ENCODE measurements around the gene PRDM15.

PRDM15 gene

DNA sequence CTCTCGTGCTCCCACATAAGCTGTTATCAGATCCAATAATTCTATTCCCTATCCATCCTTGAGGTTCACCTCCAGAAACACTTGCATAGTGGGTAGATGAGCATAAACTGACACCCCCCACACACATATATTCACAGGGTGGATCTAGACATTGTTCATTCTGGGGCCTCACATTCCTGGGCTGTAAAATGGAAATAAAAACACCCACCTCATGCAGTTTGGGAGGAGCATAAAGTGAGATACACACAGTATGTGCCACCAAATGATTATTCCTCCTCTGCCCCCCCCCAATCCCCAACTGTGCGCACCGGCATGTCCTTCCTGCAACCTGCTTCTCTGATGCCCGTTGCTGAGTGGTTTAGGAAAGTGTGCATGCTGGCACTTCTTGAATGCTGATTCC lies 17.9 kb downstream of the PRDM15 start:
- no peak for DNase-seq

DNA sequence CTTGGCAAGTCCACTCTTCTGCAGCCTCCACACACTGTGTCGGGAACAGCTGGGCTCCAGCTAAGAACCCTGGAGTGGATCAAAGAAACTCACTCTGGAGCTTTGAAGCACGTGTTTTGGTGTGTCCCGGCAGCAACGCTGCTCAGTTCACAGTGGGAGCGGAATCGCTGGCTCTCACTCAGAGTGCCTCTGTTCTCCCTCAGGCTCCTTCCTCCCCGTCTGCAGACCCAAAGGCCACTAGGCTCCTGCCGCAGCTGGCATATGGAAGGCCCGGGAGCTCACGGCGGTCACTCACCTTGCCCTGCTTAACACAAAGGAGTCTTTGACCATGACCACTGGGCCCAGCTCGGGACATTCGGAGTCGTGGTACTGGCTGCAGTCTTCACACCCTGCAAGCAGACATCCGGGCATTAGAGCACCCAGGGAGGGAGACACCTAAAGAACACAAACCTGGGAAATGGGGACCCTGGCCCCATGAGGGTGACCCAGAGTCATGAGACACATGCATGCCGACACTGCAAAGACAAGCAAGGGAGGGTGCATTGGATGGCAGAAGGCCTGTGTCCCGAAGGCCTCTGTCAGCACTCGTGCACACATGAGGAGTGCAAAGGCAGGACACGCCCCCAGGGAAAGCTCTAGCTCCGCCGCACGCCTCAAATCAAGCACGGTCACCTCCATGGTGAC lies 19.7 kb downstream of the PRDM15 start:
- no peak for DNase-seq

DNA sequence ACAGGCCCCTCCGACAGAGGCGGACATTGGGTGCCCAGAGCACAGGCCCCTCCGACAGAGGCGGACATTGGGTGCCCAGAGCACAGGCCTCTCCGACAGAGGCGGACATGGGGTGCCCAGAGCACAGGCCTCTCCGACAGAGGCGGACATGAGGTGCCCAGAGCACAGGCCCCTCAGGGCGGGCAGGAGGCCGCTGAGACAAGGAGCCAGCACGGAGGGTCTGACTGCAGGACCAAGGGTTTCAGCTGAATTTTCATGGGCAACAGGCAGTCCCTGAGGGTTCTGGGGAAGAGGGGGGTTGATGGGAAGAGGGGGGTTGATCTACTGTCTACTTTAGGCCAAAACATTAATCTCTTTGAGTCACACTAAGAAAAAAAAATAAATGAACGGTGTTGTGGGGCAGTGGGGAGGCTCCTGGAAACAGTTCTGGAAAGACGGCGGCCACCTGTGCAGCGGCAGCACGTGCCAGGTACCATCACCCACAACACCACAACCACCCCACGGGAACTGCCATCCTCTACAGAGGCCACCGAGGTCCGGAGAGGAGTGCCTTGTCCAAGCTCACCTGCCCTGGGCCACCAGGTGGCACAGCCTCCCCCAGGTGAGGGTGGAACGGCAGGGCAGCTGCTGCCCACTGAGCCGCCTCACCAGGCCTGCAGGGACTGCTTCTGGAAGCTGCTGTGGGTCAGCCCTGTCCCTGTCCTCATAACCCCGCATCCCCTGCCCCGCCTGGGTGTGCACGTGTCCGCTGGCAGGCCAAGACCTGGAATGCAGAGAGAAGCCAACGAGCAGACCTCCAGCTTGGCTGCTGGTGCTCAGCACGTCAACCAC lies 20.5 kb downstream of the PRDM15 start:
- DNase-seq, result no peak

DNA sequence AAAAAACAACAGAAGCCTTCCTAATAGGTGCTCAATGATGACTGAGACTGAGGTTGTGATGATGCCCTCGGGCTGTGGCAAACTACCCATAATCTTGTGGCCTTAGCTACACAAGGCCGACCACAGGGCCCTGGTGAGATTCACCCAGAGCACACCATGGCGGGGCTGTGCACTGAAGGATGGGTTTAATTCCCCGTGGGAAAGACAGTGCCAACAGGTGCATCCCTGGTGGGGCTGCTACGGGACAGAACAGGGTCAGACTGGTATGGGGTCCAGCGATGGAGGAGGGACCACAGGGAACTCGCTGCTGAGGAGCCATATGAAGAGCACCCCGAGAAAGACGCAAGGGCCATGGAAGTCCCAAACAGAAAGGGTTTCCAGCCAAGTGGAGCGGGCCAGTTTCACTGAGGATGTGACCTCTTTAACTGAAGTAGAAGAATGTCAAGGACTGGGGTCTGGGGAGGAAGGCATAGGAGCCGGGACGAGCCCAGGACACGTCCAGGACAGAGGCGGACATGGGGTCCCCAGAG lies 21.3 kb downstream of the PRDM15 start:
- no peak for DNase-seq

DNA sequence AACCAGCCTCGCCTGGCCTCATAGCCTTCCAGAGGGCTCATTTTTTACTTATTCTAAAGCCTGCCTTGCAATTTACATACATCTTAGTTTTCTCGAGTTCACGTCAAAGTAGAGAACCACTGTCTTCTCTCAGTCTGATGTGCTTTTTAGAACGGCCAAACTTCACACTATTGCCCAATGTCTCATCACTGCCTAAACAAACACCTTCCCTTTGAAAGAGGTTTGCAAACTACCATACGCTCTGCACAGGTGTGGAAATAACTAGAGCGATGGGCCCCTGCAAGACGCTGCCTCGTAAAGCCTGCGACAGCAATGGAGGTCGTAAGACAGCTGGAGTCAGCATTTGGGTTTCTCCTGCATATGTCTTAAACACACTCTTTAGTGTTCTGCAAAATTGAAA lies 22.6 kb downstream of the PRDM15 start:
- no peak for DNase-seq

DNA sequence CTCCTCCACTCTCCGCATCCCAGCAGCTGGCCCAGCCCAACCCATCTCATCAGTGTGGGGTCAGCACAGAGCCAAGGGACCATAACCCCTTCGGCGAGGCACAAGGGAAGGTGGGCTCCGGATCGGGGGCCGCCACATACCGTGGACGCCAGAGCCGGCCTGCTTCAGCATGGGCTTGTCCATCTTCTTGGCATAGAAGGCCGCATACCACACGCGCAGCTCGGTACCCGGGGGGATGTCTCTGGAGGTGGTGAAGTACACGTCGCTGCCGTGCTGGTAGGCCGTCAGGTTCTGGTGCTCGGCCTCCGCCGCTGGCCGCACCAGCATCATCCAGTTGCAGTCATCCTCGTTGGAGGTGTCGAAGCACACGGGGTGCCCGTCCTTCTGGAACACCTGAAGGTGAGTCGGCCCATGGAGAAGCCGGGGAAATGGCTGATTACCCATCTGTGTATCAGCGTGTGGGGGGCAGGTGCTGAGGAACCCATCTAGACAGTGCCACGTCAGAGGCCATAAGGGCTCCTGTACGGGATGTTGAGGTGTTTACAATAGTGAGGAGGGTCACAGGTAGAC lies 24.6 kb downstream of the PRDM15 start:
- no peak for DNase-seq

DNA sequence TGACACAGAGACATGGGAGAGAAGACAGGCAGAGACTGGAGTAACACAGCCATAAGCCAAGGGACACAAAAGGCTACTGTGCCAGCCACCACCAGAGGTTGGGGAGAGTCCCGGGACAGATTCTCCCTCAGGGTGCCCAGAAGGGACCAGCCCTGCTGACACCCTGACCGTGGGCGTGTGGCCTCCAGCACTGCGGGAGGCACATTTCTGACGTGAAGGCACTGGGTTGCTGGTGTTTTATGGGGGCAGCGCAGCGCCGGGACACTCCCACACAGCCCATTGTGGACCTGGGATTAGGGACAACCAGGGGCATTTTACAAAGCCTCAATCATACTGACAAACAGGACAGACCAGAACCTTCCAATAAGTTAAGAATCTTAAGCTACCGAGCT lies 26.2 kb downstream of the PRDM15 start:
- no peak for DNase-seq

DNA sequence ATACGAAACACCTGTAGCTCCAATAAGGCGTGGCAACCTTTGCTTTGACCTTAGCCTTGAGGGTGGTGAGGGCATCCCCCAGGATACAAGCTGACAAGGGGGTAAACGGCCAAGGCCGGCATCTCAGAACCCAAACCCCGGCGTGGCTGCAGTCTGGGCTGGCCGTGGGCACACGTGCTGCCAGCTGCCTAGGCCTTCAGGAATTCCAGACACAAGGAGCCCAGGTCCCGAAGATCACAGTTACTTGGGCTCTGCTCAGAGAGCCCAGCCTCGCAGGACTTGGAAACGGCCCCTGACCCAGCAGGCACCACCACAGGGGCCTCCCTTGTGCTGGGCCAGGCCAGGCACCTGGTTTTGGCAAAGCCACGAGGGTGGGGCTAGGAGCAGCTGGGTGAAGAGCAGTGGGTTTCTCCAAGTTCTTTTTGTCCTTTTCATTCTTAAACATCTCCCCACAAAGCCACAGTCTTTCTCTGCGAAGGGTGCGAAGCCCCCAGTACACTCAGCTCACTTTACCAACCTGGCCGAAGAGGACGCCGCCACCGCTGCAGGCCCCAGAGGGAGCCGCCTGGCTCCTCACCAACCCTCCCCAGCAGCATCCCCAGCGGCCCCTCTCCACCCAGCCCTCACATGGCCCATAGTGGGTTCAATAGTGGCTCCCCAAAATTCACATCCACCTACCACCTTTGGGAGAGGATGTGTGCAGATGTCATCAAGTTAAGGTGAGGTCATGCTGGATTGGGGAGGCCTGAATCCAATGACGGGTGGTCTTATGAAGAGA lies 26.8 kb downstream of the PRDM15 start:
- no peak for DNase-seq

DNA sequence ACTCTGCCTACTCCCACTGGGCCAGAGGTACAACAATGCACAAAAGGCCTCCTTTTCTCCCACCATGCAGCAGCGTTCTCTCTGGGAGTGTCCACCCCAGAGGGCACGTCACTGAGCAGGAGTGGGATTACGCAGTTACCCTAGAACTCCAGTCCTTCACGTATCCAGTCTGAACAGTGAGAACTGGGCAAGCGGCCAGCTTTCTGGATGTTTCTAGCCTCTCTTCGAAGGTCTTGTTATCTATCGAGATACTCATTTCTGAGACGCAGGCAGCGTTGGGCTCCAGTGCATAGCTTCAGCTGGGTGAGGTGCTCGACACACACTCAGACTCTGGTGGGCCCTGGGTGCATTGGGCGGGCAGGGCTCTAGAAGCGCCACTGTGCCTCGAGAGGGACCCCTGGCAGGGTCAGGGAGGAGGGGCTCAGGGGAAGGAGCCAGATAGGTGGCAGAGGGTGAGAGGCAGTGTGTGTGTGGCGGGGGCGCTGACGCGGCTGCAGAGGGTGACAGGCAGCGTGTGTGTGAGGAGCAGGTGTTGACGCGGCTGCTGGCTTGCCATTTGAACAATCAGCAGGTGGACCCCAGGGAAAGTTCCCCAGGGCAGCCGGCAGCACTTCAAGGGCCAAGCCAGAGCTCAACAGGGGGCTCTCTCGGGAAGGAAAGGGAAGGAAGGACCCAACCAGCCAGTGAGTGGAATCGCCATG lies 27.9 kb downstream of the PRDM15 start:
- DNase-seq, result no peak

DNA sequence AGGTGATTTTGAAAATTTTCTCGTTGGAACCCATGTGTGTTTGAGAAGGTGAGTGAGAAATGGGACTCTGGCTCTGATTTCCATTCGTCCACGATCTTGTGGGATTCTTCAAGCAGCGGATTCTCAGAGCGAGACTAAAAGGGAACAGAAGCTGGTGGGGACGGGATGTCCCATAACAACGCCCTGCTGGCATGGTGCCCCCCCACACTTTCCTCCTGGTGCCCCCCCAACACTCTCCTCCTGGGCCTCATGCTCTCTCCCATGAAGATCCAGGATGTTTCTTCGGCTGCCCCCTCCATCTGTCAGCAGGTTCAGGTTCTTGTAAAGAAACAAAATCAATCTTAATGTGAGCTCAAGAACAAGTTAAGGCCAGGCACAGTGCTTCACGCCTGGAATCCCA lies 29.1 kb downstream of the PRDM15 start:
- DNase-seq, result no peak

DNA sequence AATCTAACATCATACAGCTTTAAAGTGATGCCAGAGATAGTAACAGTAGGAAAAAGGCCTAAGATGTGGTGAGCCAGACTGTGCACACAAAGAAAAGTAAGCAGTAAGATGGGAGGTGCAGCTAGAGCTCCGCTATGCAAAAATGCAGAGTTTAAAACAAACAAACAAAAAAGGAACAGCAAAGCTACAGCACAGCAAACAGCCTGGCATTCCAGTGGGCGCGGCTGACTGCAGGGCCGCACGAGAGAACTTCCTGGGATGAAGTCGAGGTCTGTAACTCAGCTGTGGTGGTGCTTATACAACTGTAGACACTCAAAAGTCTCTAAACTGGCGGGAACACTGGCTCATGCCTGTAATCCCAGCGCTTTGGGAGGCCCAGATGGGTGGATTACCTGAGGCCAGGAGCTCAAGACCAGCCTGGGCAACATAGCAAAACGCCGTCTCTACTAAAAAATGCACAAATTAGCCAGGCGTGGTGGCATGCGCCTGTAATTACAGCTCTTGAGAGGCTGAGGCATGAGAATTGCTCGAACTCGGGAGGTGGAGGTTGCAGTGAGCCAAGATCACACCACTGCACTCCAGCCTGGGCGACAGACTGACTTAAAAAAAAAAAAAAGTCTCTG lies 30.1 kb downstream of the PRDM15 start:
- DNase-seq, result no peak

DNA sequence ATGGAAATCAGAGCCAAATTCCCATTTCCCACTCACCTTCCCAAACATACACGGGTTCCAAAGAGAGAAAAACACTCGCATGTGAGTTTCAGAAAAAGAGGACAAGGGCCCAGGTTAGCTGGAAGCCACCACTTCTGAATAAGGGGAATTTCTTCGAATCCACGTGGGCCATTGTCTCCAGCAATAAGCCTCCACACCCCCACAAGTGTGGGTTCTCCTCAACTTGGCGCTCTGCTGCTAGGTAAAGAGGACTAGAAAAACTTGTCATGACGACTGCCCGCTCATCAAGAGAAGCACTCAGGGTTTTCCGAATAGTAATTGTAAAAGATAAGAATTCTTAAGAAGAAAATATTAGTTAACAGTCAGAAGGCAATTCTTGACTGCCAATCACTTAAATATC lies 30.6 kb downstream of the PRDM15 start:
- no peak for DNase-seq

DNA sequence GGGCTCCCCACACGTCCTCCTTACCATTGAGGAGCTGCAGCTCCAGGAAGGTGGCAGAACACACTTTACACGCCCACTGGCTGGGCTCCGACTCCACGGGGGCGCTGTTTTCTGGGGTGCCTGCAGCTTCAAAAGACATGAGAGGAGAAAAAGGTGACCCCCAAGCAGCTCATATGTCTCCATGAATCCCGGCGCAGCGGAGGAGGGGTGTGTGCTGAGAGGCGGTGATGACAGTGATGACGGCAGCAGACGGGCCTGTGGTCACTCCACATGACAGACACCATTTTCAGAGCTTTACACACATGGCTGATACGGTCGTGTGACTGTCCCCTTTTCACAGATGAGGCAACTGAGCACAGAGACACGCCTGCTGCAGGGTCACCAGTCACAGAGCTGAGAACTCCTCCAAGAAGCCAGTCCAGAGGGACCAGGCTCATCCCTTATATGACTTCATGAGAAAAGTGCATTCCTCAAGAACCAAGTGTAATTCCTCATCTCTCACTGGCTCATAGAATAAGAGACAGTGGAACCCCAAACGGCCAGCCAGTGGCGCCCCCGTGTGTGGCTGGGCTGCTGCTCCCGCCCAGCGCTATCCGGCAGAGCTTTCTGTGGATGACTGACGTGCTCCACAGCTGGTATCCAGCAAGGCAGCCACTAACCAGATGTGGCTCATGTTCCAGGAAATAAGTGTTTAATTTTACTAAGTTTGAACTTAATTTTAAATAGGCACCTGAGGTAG lies 31.9 kb downstream of the PRDM15 start:
- no peak for DNase-seq

DNA sequence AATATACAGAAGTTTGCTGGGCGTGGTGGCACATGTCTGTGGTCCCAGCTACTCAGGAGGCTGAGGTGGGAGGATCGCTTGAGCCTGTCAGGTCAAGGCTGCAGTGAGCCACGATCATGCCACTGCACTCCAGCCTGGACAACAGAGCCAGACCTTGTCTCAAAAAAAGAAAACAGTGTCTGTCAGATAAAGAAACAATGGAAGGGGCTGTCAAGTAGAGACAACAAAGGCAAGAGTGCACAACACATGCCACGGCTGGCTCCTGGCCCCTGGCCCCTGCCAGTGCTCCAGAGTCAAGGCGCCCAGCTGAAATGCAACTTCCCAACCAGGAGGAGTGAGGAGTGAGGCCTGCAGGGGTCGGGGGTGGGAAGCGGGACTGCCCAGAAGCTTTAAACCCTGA lies 32.6 kb downstream of the PRDM15 start:
- no peak for DNase-seq

DNA sequence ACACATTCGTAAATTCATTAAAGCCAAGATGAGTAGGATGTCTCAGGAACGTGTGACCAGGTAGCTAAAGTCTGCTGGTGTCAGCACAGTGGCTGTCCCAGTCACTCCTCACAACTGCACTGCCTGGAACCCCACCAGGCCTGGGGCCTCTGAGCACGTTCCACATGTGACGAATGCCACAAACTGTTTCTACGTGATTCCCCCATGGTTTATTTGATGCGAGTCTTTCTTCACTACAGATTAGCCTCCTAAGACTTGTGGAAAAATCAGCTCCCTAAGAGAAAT lies 33.2 kb downstream of the PRDM15 start:
- no peak for DNase-seq

DNA sequence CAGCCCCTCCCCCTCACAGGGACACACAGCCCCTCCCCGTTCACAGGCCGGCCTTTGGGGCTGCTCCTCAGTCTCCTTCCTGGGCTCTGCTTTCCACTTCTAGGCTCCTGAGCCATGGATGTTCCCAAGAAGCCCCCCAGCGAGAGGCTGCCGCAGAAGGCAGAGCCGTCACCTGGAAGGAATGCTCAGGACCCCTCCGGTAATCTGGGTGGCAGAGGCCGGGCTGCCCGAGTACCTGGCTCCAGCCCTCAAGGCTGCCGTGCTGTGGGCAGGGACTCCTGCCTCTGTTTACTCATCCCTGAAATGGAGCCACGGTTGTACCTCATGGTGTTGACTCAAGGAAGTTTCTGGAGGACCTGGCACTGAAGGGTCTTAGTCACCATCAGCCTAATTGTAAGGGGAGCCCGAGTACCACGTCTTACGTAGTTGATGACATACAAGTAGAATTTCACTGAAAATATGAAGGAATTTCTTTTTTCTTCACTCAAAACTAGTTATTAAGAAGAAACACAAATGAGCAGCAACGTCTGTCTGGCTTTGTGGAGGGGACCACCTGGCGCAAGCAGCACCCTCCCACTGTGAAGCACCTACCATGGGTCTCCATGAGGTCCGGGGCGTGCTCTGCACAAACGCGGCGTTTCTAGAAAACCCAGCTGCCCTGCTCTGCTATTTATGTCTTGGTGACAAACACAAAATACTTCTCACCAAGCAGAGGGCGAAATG lies 33.7 kb downstream of the PRDM15 start:
- DNase-seq, result no peak

DNA sequence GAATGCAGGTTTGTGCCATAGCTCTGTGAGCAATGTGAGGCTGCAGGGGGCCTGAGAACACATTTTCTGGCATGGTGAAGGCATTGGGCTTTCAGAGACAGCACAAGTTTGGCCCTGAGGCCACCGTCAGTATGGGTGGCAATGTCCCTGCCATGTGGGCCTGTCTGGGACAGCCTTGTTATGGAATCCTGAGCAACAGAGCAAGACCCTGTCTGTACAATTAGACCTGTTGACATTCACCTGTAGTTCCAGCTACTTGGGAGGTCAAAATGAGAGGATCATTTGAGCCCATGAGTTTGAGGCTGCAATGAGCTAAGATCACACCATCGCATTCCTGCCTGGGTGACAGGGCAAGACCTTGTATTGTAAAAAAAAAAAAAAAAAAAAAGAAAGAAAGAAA lies 35.6 kb downstream of the PRDM15 start:
- no peak for DNase-seq

DNA sequence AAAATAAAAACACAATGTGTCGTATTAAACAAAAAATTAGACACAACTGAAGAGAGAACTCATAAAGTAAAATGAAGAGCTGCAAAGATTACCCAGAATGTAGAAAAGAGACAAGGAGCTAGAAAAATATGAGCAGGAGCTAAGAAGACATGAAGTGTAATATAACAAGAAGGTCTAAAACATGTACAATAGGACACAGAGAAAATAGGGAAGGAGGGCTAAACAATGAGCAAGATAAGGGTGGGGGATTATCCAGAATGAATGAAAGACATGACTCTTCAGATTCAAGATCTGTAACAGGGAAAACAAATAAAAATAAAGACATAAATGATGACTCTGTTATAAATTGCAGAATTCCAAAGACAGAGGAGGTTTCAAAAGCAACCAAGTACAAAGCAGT lies 38.3 kb downstream of the PRDM15 start:
- DNase-seq, result no peak

DNA sequence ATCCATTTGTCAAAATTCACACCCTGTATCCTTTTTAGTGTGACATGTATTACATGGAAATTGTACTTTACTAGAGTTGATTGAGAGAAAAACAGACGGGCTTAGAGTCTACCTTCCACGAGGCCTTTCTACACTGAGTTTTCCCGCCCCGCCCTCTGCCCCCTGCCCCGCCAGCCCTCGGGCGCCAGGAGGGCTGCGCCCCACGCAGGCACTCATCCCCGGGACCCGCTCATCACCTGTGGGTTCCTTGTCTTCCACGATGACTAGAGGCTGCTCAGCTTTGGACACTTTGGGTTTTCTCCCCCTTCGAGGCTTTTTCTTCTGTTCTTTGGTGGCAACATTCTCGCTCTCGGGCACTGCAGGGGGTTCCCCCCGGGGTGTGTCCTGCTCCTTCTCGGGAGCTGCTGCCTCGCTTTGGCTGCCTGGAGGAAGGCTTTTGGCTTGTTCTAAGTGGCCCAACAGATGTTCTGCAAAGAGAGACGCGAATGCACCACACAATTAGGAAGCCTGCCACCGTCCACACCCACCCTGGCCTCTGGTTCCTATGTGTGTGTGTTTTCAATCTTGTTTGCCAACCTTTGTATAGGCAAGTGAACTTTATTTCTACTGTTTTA lies 39.6 kb downstream of the PRDM15 start:
- DNase-seq, result no peak

DNA sequence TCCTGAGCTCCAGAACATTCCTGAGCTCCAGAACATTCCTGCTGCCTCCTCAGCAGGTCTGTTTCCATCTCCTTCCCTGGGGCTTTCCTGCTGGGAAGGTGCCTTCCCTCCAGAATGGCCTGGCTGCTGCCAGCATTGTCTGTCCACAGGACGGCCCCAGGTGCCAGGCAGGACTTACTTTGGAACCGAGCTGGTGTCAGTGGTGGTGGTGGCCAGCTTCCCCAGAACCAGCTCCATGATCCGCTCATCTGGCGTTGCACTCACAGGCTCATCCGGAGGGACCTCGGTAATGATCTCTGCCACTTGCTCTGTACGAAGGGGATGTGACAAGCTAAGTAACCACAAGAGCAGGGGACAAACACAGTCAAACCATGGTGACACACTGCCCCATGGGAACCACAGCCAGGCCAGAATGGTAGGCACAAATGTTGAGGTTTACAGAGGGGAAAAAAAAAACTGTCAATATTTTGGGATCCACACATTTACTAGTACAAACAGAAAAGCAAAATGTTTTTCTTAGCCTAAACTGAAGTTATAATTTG lies 41.3 kb downstream of the PRDM15 start:
- DNase-seq, result no peak

Data from activated CD4-positive, alpha-beta T cell treated with anti-CD3 and anti-CD28 coated beads, Interleukin-10, Interleukin-2, amounts not matched to agents 100 ng/mL and 50 ng/mL, durations not matched to agents 16 hours and 8 hours (primary cell).